IPS-20b (cell line): ENCODE results near the gene ARG2.
"Not testable (repeated sequence)": the region's sequence is repeated elsewhere in the genome, so short reads cannot be mapped to it uniquely, and the experiment has no call there.

Source experiments
- H3K27ac ChIP-seq: one replicate; pipeline ENCODE4 v1.5.1; 2013; ENCODE audit warnings: low read length
- H3K27me3 ChIP-seq: 2 replicates; pipeline ENCODE4 v1.6.1; 2013; ENCODE audit warnings: mild to moderate bottlenecking, low read length, inconsistent platforms; ENCODE audit not compliant: insufficient read depth
- H3K36me3 ChIP-seq: 2 replicates; pipeline ENCODE4 v1.6.1; 2013; ENCODE audit warnings: low read depth, mild to moderate bottlenecking, inconsistent platforms, low read length, moderate library complexity; ENCODE audit not compliant: insufficient read depth
- H3K4me1 ChIP-seq: 2 replicates; pipeline ENCODE4 v1.6.1; 2013; ENCODE audit warnings: mild to moderate bottlenecking, control low read depth, inconsistent platforms, low read length, moderate library complexity; ENCODE audit not compliant: insufficient read depth
- H3K4me3 ChIP-seq: 2 replicates; pipeline ENCODE4 v1.5.1; 2013; ENCODE audit warnings: mild to moderate bottlenecking, low read length, inconsistent platforms
- H3K9ac ChIP-seq: 2 replicates; pipeline ENCODE4 v1.6.1; 2013; ENCODE audit warnings: low read depth, mild to moderate bottlenecking, inconsistent platforms, low read length, moderate library complexity
- H3K9me3 ChIP-seq: 2 replicates; pipeline ENCODE4 v1.6.1; 2013; ENCODE audit warnings: mild to moderate bottlenecking, low read depth, low read length, inconsistent platforms; ENCODE audit not compliant: insufficient read depth

The ARG2 gene

GRCh38 chr14:67623114-67623513, 3.4 kb downstream of the ARG2 start:
- Histone ChIP-seq H3K27ac (no peak overlapping the region), H3K9me3 (no peaks in the 10 kb centered on the region), H3K27me3 (peaks cover 11% of the 10 kb centered on the region; the same call in 1 of the 2 replicates), H3K36me3 (peaks cover 13% of the 10 kb centered on the region), H3K4me1 (peaks cover 12% of the 10 kb centered on the region; the same call in 1 of the 2 replicates), H3K4me3 (0 out of 2 replicates have a peak overlapping the region, but pooled peaks have one; percentile 18), H3K9ac (peak overlapping the region; percentile 37; the same call in 1 of the 2 replicates)

- peaks cover 13% of the 10 kb centered on the region for H3K36me3 ChIP-seq
- H3K27ac ChIP-seq, H3K9me3 ChIP-seq, H3K9ac ChIP-seq, H3K4me1 ChIP-seq, H3K4me3 ChIP-seq, H3K27me3 ChIP-seq: not testable (repeated sequence)
These were observed 6.4 kb downstream of the ARG2 start for GRCh38 chr14:67626131-67626530.

- no peak overlapping the region for H3K27ac ChIP-seq
- H3K9ac ChIP-seq: no peak overlapping the region
- no peaks in the 10 kb centered on the region for H3K9me3 ChIP-seq
- H3K36me3 ChIP-seq: peaks cover 13% of the 10 kb centered on the region
- no peaks in the 10 kb centered on the region for H3K27me3 ChIP-seq
- peaks cover 5% of the 10 kb centered on the region; the same call in 1 of the 2 replicates for H3K4me1 ChIP-seq
- H3K4me3 ChIP-seq: no peak overlapping the region
These were observed 7.8 kb downstream of the ARG2 start for GRCh38 chr14:67627519-67627918.

- H3K27ac ChIP-seq: no peak overlapping the region
- no peak overlapping the region for H3K9ac ChIP-seq
- H3K4me3 ChIP-seq: no peak overlapping the region
- no peaks in the 10 kb centered on the region for H3K4me1 ChIP-seq
- H3K36me3 ChIP-seq: peaks cover 4% of the 10 kb centered on the region; the same call in 1 of the 2 replicates
- no peaks in the 10 kb centered on the region for H3K9me3 ChIP-seq
- no peaks in the 10 kb centered on the region for H3K27me3 ChIP-seq
These were observed 10.5 kb downstream of the ARG2 start for GRCh38 chr14:67630186-67630585.

GRCh38 chr14:67630938-67631337, 11.2 kb downstream of the ARG2 start:
- Histone ChIP-seq H3K27ac (no peak overlapping the region), H3K4me3 (no peak overlapping the region), H3K9ac (no peak overlapping the region), H3K27me3 (no peaks in the 10 kb centered on the region), H3K4me1 (no peaks in the 10 kb centered on the region), H3K36me3 (peaks cover 4% of the 10 kb centered on the region; the same call in 1 of the 2 replicates), H3K9me3 (no peaks in the 10 kb centered on the region)

GRCh38 chr14:67633451-67634147, 13.9 kb downstream of the ARG2 start:
- Histone ChIP-seq H3K27me3 (no peaks in the 10 kb centered on the region), H3K4me3 (no peak overlapping the region), H3K9ac (no peak overlapping the region), H3K9me3 (no peaks in the 10 kb centered on the region), H3K4me1 (no peaks in the 10 kb centered on the region), H3K36me3 (peaks cover 4% of the 10 kb centered on the region; the same call in 1 of the 2 replicates), H3K27ac (no peak overlapping the region)

- Histone ChIP-seq H3K9me3 (no peaks in the 10 kb centered on the region), H3K4me1 (no peaks in the 10 kb centered on the region), H3K27ac (no peak overlapping the region), H3K4me3 (no peak overlapping the region), H3K27me3 (no peaks in the 10 kb centered on the region), H3K36me3 (peaks cover 4% of the 10 kb centered on the region; the same call in 1 of the 2 replicates), H3K9ac (no peak overlapping the region)
These were observed 16.7 kb downstream of the ARG2 start for GRCh38 chr14:67636361-67636919.

- H3K9ac ChIP-seq: no peak overlapping the region
- no peaks in the 10 kb centered on the region for H3K9me3 ChIP-seq
- H3K27ac ChIP-seq: no peak overlapping the region
- H3K36me3 ChIP-seq: peaks cover 9% of the 10 kb centered on the region
- H3K4me1 ChIP-seq: no peaks in the 10 kb centered on the region
- no peaks in the 10 kb centered on the region for H3K27me3 ChIP-seq
- no peak overlapping the region for H3K4me3 ChIP-seq
These were observed 18.9 kb downstream of the ARG2 start for GRCh38 chr14:67638642-67639041.

GRCh38 chr14:67641480-67641879, 21.8 kb downstream of the ARG2 start:
- Histone ChIP-seq H3K9me3 (no peaks in the 10 kb centered on the region), H3K4me3 (no peak overlapping the region), H3K36me3 (peaks cover 25% of the 10 kb centered on the region), H3K4me1 (no peaks in the 10 kb centered on the region), H3K27me3 (no peaks in the 10 kb centered on the region), H3K27ac (no peak overlapping the region), H3K9ac (no peak overlapping the region)

GRCh38 chr14:67641902-67642749, 22.4 kb downstream of the ARG2 start:
- H3K4me3 ChIP-seq: no peak overlapping the region
- H3K4me1 ChIP-seq: no peaks in the 10 kb centered on the region
- H3K9ac ChIP-seq: no peak overlapping the region
- no peak overlapping the region for H3K27ac ChIP-seq
- no peaks in the 10 kb centered on the region for H3K27me3 ChIP-seq
- H3K36me3 ChIP-seq: peaks cover 31% of the 10 kb centered on the region
- H3K9me3 ChIP-seq: no peaks in the 10 kb centered on the region

- Histone ChIP-seq H3K27me3 (no peaks in the 10 kb centered on the region), H3K36me3 (peaks cover 47% of the 10 kb centered on the region), H3K4me3 (no peak overlapping the region), H3K27ac (no peak overlapping the region), H3K4me1 (no peaks in the 10 kb centered on the region), H3K9me3 (no peaks in the 10 kb centered on the region), H3K9ac (no peak overlapping the region)
These were observed 24.0 kb downstream of the ARG2 start for GRCh38 chr14:67643713-67644112.
